IMR-90 (cell line): ENCODE measurements around the gene DCAF17. TPM values are rescaled to one million over a fixed set of nuclear protein-coding genes. Genes with fewer than 3 reads are reported as not detected.
"Not testable (repeated sequence)": the region's sequence is repeated elsewhere in the genome, so short reads cannot be mapped to it uniquely, and the experiment has no call there.

ENCODE experiments used
- ATAC-seq: fragments of 200-7000 bp; cut with Tn5 transposase; 2 replicates; pipeline ENCODE4 v1.9.1; 2020; ENCODE audit warnings: low read depth, mild to moderate bottlenecking, moderate library complexity
- BruUV-seq: library from RNA; stranded (reverse); fragments of 400-500 nt; replicated peaks from 2 replicates; lab custom pipeline; 2021; lab: Mats Ljungman, UMichigan
- CTCF ChIA-PET: fragments of 300-600 bp; formaldehyde crosslinking; extraction: SDS; loops from one replicate; lab custom pipeline; 2021; ENCODE audit warnings: antibody characterized with exemption; lab: Yijun Ruan, JAX
- POLR2A ChIA-PET: fragments of 300-600 bp; sonication (Branson Sonifier 250); formaldehyde crosslinking; loops from one replicate; lab custom pipeline; 2022; ENCODE audit warnings: antibody characterized with exemption; ENCODE audit not compliant: unreplicated experiment; lab: Charles Lee
- DNase-seq: peaks from one replicate; pipeline ENCODE4 v3.0.0; 2013
- H2AFZ ChIP-seq: replicated peaks from 2 replicates; pipeline ENCODE3; 2013; ENCODE audit warnings: low read length, mild to moderate bottlenecking; ENCODE audit not compliant: poor library complexity
- H2AK5ac ChIP-seq: 2 replicates; pipeline ENCODE4 v1.6.1; 2013; ENCODE audit warnings: low read depth, low read length, inconsistent platforms
- H2AK9ac ChIP-seq: replicated peaks from 2 replicates; pipeline ENCODE3; 2013; ENCODE audit warnings: mild to moderate bottlenecking, low read depth, low read length, moderate library complexity; ENCODE audit not compliant: poor library complexity
- H2BK120ac ChIP-seq: 2 replicates; pipeline ENCODE4 v1.6.1; 2013; ENCODE audit warnings: low read depth, low read length, inconsistent platforms
- H2BK15ac ChIP-seq: 3 replicates; pipeline ENCODE4 v1.6.1; 2013; ENCODE audit warnings: low read depth, low read length, inconsistent platforms
- H2BK20ac ChIP-seq: 2 replicates; pipeline ENCODE4 v1.6.1; 2013; ENCODE audit warnings: low read depth, mild to moderate bottlenecking, inconsistent platforms, low read length, moderate library complexity
- H2BK5ac ChIP-seq: 2 replicates; pipeline ENCODE4 v1.6.1; 2013; ENCODE audit warnings: mild to moderate bottlenecking, low read depth, low read length, inconsistent platforms; ENCODE audit not compliant: poor library complexity, severe bottlenecking
- H3K14ac ChIP-seq: replicated peaks from 2 replicates; pipeline ENCODE4 v1.6.1; 2013; ENCODE audit warnings: low read depth, low read length, inconsistent platforms
- H3K18ac ChIP-seq: 2 replicates; pipeline ENCODE4 v1.6.1; 2013; ENCODE audit warnings: low read depth, low read length, control low read depth
- H3K23ac ChIP-seq: 2 replicates; pipeline ENCODE4 v1.6.1; 2013; ENCODE audit warnings: low read depth, low read length, inconsistent platforms
- H3K27ac ChIP-seq: 2 replicates; pipeline ENCODE4 v1.5.1; 2013; ENCODE audit warnings: mild to moderate bottlenecking, control low read depth, low read length; ENCODE audit not compliant: insufficient read depth
- H3K27me3 ChIP-seq: 2 replicates; pipeline ENCODE4 v1.6.1; 2013; ENCODE audit warnings: low read length; ENCODE audit not compliant: control insufficient read depth, insufficient read depth
- H3K36me3 ChIP-seq: 2 replicates; pipeline ENCODE4 v1.6.1; 2013; ENCODE audit warnings: low read length, mixed read lengths; ENCODE audit not compliant: control insufficient read depth, insufficient read depth
- H3K4ac ChIP-seq: 2 replicates; pipeline ENCODE4 v1.6.1; 2013; ENCODE audit warnings: low read depth, low read length, inconsistent platforms
- H3K4me1 ChIP-seq: 2 replicates; pipeline ENCODE4 v1.6.1; 2013; ENCODE audit warnings: low read length, mixed read lengths; ENCODE audit not compliant: control insufficient read depth, insufficient read depth
- H3K4me2 ChIP-seq: 2 replicates; pipeline ENCODE4 v1.6.1; 2013; ENCODE audit warnings: low read depth, mild to moderate bottlenecking, control low read depth, low read length, moderate library complexity
- H3K4me3 ChIP-seq: 2 replicates; pipeline ENCODE4 v1.5.1; 2013; ENCODE audit warnings: low read depth, mild to moderate bottlenecking, control low read depth, low read length, moderate library complexity; ENCODE audit not compliant: insufficient read depth
- H3K56ac ChIP-seq: 2 replicates; pipeline ENCODE4 v1.6.1; 2013; ENCODE audit warnings: low read length, inconsistent platforms; ENCODE audit not compliant: insufficient read depth; ENCODE audit errors: extremely low read depth
- H3K79me1 ChIP-seq, 2 experiments: 2 replicates each; pipeline ENCODE4 v1.6.1; 2013; ENCODE audit warnings: low read length in 2 of 2, inconsistent platforms in 1 of 2, low read depth in 1 of 2
- H3K9ac ChIP-seq: 2 replicates; pipeline ENCODE4 v1.6.1; 2013; ENCODE audit warnings: low read depth, low read length, control low read depth
- H3K9me1 ChIP-seq: 2 replicates; pipeline ENCODE4 v1.6.1; 2013; ENCODE audit warnings: low read length, inconsistent platforms; ENCODE audit not compliant: insufficient read depth
- H3K9me3 ChIP-seq: 2 replicates; pipeline ENCODE4 v1.6.1; 2013; ENCODE audit warnings: low read length; ENCODE audit not compliant: control insufficient read depth, insufficient read depth
- H4K20me1 ChIP-seq: 2 replicates; pipeline ENCODE4 v1.6.1; 2013; ENCODE audit warnings: low read length, inconsistent platforms; ENCODE audit not compliant: insufficient read depth
- H4K5ac ChIP-seq: 2 replicates; pipeline ENCODE4 v1.6.1; 2013; ENCODE audit warnings: mild to moderate bottlenecking, low read depth, low read length, control low read depth
- H4K8ac ChIP-seq, 2 experiments: 2 replicates each; pipeline ENCODE4 v1.6.1; 2013; ENCODE audit warnings: low read depth in 2 of 2, low read length in 2 of 2, control low read depth in 1 of 2, inconsistent platforms in 1 of 2
- H4K91ac ChIP-seq: 2 replicates; pipeline ENCODE4 v1.6.1; 2013; ENCODE audit warnings: low read depth, low read length, inconsistent platforms; ENCODE audit not compliant: insufficient read depth
- WGBS, 2 experiments: methylation state at CpG; one replicate each; pipeline versions ENCODE4 v1.1.5 to v1.1.7; 2013; ENCODE audit warnings: missing lambda C conversion rate in 2 of 2; ENCODE audit not compliant: insufficient read length in 1 of 2; ENCODE audit errors: extremely low coverage in 2 of 2; 5-methylcytosine and 5-hydroxymethylcytosine counted together
- dilution Hi-C: fragments of 300-500 bp; cut with HindIII; formaldehyde crosslinking; loops from one replicate; pipeline ENCODE4 v1.14.3; 2018; ENCODE audit warnings: low sequenced_read_pairs; ENCODE audit not compliant: unreplicated experiment
- in situ Hi-C: fragments of 300-500 bp; cut with MboI; formaldehyde crosslinking; loops from 3 replicates; pipeline ENCODE4 v1.14.3; 2019; ENCODE audit warnings: low sequenced_read_pairs, inconsistent platforms, mixed read lengths
- intact Hi-C: fragments of 100-400 bp; cut with micrococcal nuclease; formaldehyde crosslinking; loops from 2 replicates; pipeline ENCODE4 v1.10.0; 2022
- polyA plus RNA-seq, 3 experiments: library from polyadenylated mRNA; depleted of rRNA; stranded (reverse); fragments of >200 nt; gene quantifications; 2 replicates each; pipeline ENCODE4 v1.2.3, GENCODE V29; 2012; ENCODE audit warnings: low replicate concordance in 1 of 3
- total RNA-seq: library from RNA; depleted of rRNA; stranded (reverse); fragments of >200 nt; gene quantifications from 2 replicates; pipeline ENCODE4 v1.2.3, GENCODE V29; 2012

DCAF17 gene
- total and polyA plus RNA-seq, 2 of the 4 experiments (the other 2 are of a cell fraction), result 6.7 to 13.1 TPM

GRCh38 chr2:171530859-171531258, 96.8 kb downstream of the DCAF17 start:
- H3K27me3 ChIP-seq, H3K9me1 ChIP-seq, H4K20me1 ChIP-seq, H3K4me3 ChIP-seq, BruUV-seq, H3K9me3 ChIP-seq, H4K5ac ChIP-seq, H3K4me1 ChIP-seq, H3K18ac ChIP-seq, H3K36me3 ChIP-seq, in situ Hi-C loops, H2AFZ ChIP-seq, H3K56ac ChIP-seq, H4K91ac ChIP-seq, H2AK9ac ChIP-seq, dilution Hi-C loops, H2BK15ac ChIP-seq, DNase-seq, H3K23ac ChIP-seq, H3K9ac ChIP-seq: not testable (repeated sequence)
- ChIA-PET POLR2A (interaction anchor here (1.5 kb wide), 1 partner anchor 8 kb away, joined by 5 read pairs; the partner anchor contains the start of gene CYBRD1), CTCF (interaction anchor here (0.6 to 0.7 kb wide), 4 partner anchors 17 to 449 kb away, joined by 3 to 4 read pairs (median 3); no protein-coding TSS in a partner anchor)
- H2BK120ac ChIP-seq, result peak overlapping the region; percentile 68; the same call in 1 of the 2 replicates
- peak overlapping the region; percentile 61; the same call in 1 of the 2 replicates for H3K27ac ChIP-seq
- intact Hi-C loops, result loop anchor here (10.0 kb wide), 1 partner anchor 376 kb away; no protein-coding TSS in a partner anchor
- H2BK20ac ChIP-seq, result peak overlapping the region; percentile 29; the same call in 1 of the 2 replicates
- peak overlapping the region; percentile 45 for H2BK5ac ChIP-seq
- H4K8ac ChIP-seq, result peak overlapping the region in 1 of 2 experiments; percentile 2; a peak in 1 of 4 replicates
- H3K4ac ChIP-seq, result peak overlapping the region; percentile 81
- H3K4me2 ChIP-seq, result peak overlapping the region; percentile 40
- ATAC-seq, result peak; percentile 10; the same call in 1 of the 2 replicates
- H3K14ac ChIP-seq, result peak overlapping the region; percentile 87
- peak overlapping the region; percentile 71; the same call in 1 of the 2 replicates for H2AK5ac ChIP-seq
- H3K79me1 ChIP-seq, result peaks cover 12 to 62% of the 10 kb centered on the region in 2 experiments
- WGBS, 2 experiments, result no CpG with 5 or more reads among the region's 1 CpG
